HG03135 (cell line): ENCODE measurements around the gene PLAGL1.

Experiments used
- ATAC-seq: cut with Tn5 transposase; IDR thresholded peaks from one replicate; pipeline ENCODE4 v1.9.1; 2021; ENCODE audit warnings: mild to moderate bottlenecking, moderate library complexity; ENCODE audit not compliant: unreplicated experiment

Gene PLAGL1

DNA sequence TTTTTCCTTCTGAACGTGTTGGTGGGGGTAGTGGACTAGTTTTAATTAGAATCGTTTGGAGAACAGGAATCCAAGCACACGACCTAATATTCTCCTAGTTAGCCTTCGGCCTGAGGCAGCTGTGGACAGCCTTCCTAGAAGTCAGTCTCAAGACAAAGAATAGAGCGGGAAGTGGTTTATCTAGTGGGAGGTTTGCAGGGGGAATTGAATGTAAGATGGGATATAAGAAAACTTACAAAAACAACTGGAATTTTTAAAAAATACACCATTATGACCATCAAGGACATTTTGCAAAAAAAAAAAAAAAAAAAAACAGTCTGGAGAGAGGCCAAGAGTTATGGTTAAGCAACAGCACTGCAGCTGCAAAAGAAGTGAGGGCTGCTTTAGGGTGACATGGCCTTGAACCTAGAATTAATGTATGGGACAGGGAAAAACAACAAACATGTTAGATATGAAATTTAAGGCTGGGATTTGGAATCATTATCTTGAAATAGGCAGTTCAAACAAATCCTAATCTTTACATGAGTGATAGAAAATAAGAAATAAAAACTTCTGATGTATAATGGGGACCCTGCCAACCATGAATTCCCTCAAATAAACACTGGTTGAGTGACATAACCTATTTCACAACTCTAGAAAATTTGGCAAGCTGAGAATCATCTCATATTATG lies 40.2 kb downstream of the PLAGL1 start:
- ATAC-seq, result no peak

DNA sequence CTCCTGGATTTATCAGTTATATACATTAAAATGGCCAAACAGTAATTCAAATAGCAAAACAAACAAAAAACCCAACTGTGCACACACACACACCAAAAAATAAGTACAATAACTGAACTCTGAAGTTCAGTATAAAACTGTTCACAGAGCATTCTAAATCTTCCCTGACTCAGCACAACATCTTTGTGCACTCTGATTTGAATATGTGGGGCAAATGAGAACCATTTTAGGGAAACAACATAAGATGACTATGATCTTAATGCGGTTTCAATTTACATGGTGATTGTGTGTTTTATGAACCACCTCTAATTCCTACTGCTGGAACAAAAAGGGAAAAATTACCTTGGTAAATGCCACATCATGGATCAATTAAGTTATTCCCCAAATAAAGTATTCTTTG lies 41.7 kb downstream of the PLAGL1 start:
- no peak for ATAC-seq

DNA sequence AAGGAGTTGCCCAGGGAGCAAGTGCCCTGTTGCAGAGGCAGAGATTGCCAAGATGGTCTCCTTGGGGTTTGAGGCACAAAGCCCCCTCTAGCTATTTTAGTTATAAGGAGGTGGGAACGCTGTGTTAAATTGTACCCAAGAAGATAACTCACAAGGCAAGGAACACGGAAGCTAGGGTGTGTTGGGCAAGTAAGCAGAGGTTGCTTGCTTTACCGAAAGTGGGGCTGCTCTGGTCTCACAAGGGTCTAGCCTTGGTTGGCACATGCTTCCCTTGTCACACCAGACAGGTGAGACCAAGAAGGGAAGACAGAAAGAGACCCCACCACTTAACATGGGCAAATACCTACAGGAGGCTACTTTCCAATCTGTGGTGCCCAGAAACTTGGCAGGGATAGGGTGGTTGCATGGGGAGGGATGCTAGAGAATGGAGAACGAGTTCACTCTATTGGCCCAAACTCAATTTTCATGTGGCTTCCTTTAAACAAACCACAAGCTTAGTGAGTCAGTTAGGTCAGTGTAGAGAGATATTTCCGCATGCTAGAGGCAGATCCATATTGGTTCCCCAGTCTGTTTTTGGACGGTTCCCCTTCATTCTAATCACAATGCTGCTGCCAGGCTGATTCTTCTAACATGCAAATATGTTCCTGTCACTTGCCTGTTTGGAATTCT lies 42.4 kb downstream of the PLAGL1 start:
- ATAC-seq, result no peak

DNA sequence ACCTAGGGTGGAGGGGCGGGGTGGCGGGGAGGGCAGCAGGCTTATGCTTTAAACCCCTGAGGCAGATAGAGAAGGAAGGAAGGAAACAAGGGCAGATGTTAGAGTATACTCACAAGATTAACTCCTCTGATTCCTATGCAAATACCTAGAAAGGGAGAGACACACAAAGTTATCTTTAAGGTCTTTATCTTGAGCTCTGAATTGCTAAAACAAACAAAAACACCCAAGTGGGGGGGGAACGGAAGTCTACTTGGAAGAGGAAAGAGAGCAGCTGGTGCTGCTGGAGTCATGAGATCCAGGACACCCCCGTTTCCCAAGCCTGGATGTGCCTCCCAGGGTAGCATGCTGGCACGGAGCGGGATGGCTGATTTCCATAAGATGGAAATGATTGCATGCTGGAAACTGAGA lies 43.4 kb downstream of the PLAGL1 start:
- no peak for ATAC-seq

DNA sequence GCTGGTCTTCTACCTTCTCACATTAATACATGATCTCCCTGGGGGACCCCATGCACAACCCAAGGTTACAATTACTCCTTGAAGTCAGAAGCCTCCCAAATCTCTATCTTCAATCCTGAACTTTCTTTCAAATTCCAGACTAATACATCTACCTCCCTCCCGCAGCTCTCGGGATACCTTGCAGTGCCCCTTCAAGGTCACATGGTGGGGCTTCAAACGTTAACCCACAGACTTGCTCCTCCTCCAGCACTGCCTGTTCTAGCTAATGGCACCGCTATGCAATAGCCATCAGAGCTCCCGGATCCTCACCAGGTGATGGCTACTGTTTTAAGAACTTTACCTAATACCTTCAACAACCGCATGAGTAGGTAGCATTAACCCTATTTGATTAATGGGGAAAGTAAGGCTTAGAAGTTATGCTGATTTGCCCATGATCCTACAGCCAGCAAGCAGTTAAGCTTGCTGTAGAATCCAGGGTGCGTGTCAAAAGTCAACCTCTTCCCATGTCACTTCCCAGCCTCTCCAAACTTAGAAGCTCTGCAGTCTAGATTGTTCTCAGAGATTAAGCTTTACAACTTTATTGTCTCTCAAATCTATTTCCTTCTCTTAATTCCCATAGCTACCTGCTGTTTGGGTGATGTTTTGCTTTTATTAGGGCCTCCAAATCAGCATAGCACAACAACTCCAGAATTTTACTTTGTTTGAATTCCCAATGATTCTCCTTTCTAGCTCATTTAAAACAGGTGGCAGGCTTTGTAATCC lies 44.7 kb downstream of the PLAGL1 start:
- ATAC-seq, result no peak

DNA sequence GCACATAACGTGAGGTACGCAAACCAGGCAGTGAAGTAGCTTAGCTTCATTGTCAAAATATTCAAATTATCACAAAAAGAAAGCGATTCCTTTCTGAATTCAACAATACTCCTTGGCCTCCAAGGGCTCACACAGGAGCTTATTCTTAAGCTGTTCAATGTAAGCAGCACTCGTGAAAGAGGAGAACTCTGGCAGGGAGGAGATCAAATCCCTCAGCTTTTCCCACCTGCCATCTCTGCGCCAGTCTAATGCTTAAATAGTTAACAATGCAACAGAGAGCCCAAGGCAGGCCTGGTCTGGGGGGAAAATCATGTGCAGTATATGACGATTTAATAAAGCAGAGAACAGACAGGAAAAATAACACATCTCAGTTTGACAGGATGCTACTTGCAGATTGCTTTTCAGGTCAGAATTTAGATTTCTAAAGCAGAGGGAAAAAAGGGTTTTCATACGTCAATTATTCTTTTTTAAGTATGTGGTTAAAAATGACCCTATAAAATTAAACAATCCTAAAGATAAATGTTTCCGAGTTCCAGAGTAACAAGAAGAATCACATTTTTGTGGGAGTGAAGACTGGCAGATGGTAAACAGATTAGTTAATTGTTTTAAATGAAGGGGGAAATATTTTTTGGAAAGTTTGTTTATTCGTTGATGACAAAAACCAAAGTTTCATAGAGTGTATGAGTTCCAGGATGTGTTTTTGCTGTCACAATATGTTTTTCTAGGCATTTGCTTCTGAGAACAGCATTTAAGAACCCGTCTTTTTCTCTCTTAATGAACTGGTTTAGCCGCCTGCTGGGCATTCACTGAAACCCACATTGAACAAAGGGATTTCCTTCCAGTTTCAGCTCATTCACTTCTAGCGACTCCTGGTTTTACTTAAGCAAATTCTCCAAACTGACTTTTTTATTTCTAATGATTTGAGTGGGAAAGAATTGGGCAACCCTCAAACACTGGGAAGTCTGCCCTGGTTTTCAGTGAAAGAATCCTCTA lies 45.9 kb downstream of the PLAGL1 start:
- no peak for ATAC-seq

DNA sequence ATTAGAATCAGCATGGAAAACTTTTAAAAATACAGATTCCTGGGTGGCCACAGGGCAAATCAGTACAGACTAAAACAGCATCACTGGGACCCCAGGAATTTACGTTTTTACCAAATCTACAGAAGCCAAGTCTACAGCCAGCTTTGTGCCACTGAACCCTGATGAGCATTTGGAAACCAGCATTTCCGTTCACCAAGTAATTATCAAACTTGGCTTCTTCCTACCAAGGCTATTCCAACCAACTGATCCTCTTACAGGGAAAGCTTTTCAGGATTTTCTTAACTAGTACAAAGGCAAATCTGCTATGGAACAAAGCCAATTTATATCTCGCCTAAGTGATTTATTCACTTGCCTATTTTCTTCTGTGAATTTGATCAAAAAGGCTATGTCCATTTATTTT lies 47.0 kb downstream of the PLAGL1 start:
- ATAC-seq, result no peak

DNA sequence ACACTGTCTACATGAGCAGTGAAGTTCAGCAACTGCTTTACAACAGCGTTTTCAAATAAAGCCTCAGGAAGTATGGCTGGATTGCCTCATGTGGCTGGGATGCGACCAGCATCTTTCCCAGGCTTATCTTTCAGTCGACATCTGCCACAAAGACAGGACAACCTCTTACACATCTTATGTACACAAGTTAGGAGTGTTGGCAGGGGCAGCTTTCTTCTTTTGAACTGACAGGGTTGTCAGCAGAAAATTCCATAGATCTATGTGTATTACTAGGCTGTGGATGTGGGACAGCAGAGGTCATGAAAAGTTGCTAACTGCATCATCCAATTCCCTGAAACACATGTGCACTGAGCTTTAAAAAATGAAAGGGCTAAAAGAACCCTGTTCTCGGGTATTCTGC lies 48.1 kb downstream of the PLAGL1 start:
- ATAC-seq, result no peak

DNA sequence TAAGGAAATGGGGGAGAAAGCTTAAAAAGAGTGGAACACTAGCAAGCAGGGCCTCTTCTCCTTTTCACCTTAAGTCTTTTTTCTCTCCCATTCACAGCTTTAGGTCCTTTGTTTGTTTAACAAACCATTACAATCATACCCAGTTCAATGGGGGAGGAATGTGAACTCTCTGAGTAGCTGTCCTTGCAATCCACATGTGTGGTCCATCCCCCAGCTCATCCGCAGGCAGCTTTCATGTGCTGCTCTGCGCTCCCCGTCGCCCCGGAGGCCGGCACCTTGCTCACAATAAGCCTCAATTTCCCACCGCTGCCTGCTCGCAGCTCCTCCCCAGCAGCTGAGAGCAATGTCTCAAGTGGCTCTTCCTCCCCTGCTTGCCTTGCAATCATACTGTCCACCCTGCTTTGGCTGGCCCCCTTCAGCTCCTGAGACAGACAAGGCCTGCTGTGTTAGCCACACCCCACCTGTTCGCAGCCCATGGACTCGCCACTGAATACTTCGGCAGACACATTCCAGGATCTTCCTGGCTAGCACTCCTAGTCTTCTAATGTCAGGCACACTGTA lies 49.1 kb downstream of the PLAGL1 start:
- no peak for ATAC-seq

DNA sequence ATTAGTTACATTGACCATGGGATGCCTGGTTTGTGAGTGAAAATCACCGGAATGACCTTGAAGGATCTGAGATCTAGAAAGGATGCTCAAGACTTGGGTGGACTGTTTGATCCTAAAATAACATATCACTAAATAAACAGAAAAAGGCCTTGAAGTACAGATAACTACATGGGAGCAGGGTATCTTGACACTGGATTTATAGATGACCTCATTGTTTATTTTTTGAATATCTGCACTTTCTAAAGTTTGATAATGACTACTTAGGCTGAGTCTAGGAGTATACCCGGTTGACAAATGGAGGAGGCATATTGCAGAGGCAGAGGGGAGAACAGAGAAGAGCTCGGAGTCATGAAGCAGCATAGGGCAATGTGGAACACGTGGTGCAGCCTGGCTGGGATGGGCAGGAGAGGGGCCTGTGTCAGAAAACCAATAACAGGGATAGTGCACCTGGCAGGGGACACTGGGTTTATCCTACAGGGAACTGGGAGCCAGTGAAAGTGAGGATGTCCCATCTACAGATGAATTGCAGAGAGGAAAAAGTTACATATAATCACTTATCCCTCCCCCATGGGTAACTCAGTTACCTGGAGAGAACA lies 50.3 kb downstream of the PLAGL1 start:
- no peak for ATAC-seq

DNA sequence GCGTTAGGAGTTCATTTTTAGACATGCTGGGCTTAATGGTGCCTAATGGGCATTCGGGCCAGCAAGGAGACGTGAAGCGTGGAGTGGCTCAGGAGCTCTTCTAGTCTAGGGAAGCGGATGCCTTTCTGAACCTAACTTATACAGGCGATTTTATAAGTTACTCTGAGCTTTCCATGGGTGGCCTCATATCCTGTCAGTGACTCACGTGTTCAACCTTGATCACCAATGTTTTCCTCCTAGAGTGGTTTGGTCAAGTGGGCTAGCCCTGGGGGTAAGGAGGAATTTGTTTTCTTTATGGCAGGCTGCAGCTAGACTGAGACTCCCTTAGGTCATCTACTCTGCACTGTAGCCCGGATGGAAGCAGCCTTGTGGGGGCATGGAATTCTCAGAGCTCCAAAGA lies 52.1 kb downstream of the PLAGL1 start:
- no peak for ATAC-seq

DNA sequence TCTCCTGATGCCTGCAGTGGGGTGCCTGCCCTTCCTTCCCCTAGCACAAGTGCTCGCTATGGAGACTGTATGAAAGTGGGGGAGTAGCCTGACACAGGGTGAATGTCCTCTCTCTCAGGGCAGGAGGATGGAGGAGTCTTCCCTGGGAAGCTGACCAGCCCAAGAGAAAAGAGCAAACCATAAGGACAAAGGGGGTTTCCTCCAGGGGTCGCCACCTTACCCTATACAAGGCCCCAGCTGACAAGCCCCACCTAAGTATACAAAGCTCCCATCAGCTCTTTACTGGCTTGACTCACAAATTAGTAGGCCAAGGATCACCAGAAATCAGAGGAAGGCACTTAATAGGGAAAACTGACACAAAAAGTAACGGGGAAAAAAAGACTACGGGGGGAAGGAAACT lies 54.1 kb downstream of the PLAGL1 start:
- no peak for ATAC-seq

DNA sequence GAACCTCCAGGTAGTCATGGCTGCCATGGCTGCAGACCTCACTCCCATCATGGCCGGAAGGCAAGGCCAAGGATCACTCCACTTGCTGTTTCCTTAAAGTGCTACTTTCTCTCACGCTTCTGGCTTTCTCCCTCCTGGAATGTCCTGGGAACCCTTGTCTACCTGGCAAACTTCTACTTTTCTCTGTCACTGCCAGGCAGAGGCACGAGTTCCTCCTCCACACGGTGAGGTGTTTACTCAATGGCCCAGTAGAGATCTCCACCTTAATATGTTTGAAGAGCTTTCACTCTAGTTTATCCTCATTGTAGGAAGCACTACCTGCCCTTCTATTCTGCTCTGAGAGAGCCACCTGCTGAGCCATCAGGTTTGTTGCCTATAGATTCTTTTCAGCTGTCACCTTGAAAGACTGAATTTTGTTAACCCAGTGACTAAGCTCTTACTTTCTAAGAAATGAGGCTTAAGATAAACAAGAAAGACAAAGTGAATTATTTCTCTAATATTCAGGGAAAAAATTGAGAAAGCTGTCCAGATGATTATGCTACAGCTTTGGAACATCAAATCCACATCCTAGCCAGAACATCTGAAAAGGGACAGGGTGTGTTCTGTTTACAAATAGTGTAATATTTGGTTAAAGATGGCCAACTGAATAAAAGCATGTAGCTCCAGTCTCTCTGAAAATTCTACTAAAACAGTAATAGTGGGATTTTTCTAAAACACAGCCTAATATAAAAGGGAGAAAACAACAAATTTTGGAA lies 54.9 kb downstream of the PLAGL1 start:
- no peak for ATAC-seq

DNA sequence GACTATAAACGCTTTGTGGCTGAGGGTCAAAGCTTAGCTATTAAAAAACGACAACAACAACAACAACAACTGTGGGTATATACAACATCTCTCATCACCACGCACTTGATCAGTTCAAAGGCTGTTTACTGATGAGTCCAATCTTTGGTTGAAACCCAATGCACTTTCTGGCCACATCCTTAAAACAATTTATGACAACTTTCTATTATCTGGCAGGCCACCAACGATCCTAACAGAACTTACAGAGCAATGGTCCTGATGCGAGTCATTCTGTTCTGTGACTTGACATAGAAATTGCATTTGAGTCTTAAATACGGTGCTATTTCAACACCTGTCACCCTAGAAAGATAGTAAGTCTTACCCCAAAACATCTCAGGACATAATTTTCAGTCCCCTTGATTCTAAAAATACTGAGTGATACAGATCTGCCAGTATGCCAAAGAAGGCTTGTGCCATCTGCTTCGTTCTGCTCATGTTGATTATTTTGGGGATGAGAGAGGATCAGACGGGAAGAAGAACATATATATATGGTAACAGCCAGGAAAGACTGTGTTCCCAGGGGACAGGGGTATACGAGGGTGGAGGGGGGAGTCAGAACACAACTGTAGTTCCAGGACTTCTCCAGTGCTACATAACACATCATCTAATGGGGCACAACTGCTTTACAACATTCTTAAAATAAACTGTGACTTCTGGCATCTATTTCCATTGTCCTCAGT lies 55.8 kb downstream of the PLAGL1 start:
- no peak for ATAC-seq

DNA sequence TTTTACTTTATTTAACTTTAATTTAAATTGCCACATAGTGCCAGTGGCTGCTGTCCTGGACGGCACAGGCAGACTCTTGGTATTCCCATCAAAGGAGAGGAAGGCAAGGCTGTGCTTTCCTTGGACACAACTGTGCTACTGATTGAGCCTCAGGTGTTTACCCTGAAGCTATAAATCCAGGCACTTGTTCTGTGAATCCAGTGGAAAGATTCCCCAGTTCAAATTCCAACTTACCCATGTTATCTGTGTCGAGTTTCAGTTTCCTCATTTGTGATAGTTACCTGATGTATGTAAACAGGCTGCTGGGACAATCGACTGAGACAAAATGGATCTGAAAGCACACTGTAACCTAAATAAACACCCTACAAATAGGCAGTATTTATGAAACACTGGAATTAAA lies 57.2 kb downstream of the PLAGL1 start:
- no peak for ATAC-seq

DNA sequence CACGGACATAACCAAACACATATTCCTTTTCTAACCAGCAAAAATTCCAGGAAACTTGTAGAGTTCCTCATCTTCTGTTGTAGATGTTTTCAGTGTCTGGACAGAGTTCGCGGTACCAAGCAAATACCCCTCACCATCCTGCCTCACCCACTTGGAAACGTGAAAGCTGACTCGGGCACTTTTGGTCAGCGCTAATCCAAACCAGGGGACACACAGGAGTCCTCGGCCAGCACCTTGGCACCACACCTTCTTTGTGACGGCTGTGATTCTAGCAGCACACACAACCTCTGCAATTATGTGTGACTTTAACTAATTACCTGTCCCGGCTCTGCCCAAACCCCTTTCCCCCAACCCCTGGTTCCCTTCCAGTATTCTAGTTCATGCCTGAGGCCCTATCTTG lies 58.1 kb downstream of the PLAGL1 start:
- ATAC-seq, result no peak

DNA sequence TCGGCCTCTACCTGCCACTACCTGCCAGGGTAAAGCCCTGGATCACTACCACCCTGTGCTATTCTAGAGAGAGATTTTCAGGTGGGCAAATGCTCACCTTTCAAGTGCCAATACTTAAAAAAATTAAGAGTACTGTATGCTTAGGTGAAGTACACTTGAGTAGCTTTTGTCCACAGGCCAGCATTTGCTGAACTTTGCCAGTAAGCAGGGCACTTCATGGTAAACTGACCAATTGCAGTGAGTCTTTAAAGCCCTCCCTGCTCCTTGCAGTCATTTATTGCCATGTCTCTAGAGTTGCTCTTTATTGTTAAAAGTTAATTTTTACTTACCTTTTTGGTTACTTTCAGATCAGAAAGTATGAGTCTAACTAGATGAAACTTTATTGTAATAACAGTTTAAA lies 58.5 kb downstream of the PLAGL1 start:
- ATAC-seq, result no peak

DNA sequence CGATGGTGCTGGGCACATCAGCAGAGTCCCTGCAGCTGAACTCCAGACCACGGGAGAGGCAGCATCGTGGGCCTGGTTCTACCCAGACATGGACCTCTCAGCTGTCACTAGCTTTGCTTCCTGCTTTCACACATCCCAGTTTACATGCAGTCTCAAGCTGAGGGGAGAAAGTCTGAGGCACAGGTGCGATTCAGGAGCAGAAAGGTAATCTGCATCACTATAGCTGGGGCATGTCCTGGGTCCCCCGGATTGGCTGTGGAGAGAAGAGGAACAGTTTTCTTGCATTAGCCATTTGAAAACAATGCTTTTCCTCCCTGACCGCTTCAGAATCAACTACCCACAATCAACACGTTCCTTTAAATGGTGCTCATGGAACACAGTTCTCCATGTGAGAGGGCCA lies 59.9 kb downstream of the PLAGL1 start:
- no peak for ATAC-seq
